NB4 (cell line): ENCODE measurements around the gene SERPINA3.
"Not testable (repeated sequence)": the region's sequence is repeated elsewhere in the genome, so short reads cannot be mapped to it uniquely, and the experiment has no call there.

Experiments
- DNase-seq: peaks from one replicate; pipeline ENCODE4 v3.0.0; 2010; ENCODE audit warnings: low read depth
- H3K4me3 ChIP-seq: one replicate; pipeline ENCODE4 v1.5.1; 2011; ENCODE audit warnings: mild to moderate bottlenecking, low read depth, low read length, moderate library complexity
- CTCF ChIP-seq: IDR thresholded peaks from one replicate; pipeline ENCODE4 v1.5.1; 2012; ENCODE audit warnings: low read depth, low read length
- MAX ChIP-seq: IDR thresholded peaks from 2 replicates; pipeline ENCODE4 v1.6.1; 2011; ENCODE audit warnings: low read depth, low read length
- MYC ChIP-seq: IDR thresholded peaks from 2 replicates; pipeline ENCODE4 v1.6.1; 2011; ENCODE audit warnings: low read depth, low read length
- POLR2A ChIP-seq: IDR thresholded peaks from 2 replicates; pipeline ENCODE4 v1.6.1; 2011; ENCODE audit warnings: mild to moderate bottlenecking; ENCODE audit not compliant: insufficient read length; ENCODE audit errors: extremely low read depth

SERPINA3 gene

GRCh38 chr14:94573475-94574277 lies 38.5 kb upstream of the SERPINA3 start:
- no peak overlapping the region for H3K4me3 ChIP-seq
- TF ChIP-seq MAX (no peak), MYC (no peak), POLR2A (no peak), CTCF (no peak)
- DNase-seq, result no peak

GRCh38 chr14:94574336-94574735 lies 37.9 kb upstream of the SERPINA3 start:
- no peak for TF ChIP-seq POLR2A
- no peak for TF ChIP-seq CTCF
- TF ChIP-seq MYC, result no peak
- no peak for TF ChIP-seq MAX
- DNase-seq, result no peak
- no peak overlapping the region for H3K4me3 ChIP-seq

GRCh38 chr14:94575730-94576585 lies 36.2 kb upstream of the SERPINA3 start:
- TF ChIP-seq MAX, result no peak
- no peak for TF ChIP-seq MYC
- no peak for TF ChIP-seq POLR2A
- TF ChIP-seq CTCF, result no peak
- DNase-seq, result no peak
- H3K4me3 ChIP-seq, result no peak overlapping the region

GRCh38 chr14:94577472-94577871 lies 34.7 kb upstream of the SERPINA3 start:
- not testable (repeated sequence) for H3K4me3 ChIP-seq, DNase-seq

- TF ChIP-seq MAX, result no peak
- TF ChIP-seq POLR2A, result no peak
- TF ChIP-seq MYC, result no peak
- no peak for TF ChIP-seq CTCF
- DNase-seq, result no peak
- H3K4me3 ChIP-seq, result no peak overlapping the region
Measured at GRCh38 chr14:94578712-94579111, 33.5 kb upstream of the SERPINA3 start.

- peak; percentile 3 for DNase-seq
- no peak within 1 kb of the TSS for H3K4me3 ChIP-seq
- TF ChIP-seq CTCF (no peak), POLR2A (no peak), MAX (no peak), MYC (no peak)
Measured at GRCh38 chr14:94581127-94581999, 30.8 kb upstream of the SERPINA3 start, which contains the start of gene SERPINA5. Gene SERPINA5 (plus strand): TSS chr14:94581426. CDS start chr14:94587363, 5,937 bp downstream.
